Fibroblast of skin of left biceps (primary cell): ENCODE data around the gene SP100.
"Not testable (repeated sequence)": the region's sequence is repeated elsewhere in the genome, so short reads cannot be mapped to it uniquely, and the experiment has no call there.

Experiments
- DNase-seq, 2 experiments: peaks; one replicate each; pipeline ENCODE4 v3.0.0-alpha.2; 2013; ENCODE audit warnings: low read depth in 2 of 2

SP100 gene

GRCh38 chr2:230419181-230419580 is 3.2 kb downstream of the SP100 start:
- DNase-seq: no peak

- DNase-seq: no peak
These were observed 6.1 kb downstream of the SP100 start for GRCh38 chr2:230422149-230422548.

- no peak for DNase-seq
These were observed 8.0 kb downstream of the SP100 start for GRCh38 chr2:230423851-230424458.

GRCh38 chr2:230425377-230425776 is 9.4 kb downstream of the SP100 start:
- DNase-seq: no peak

GRCh38 chr2:230429513-230429912 is 13.5 kb downstream of the SP100 start:
- no peak for DNase-seq

- no peak for DNase-seq
These were observed 15.2 kb downstream of the SP100 start for GRCh38 chr2:230430957-230431910.

GRCh38 chr2:230434677-230435324 is 18.8 kb downstream of the SP100 start:
- no peak for DNase-seq

GRCh38 chr2:230435431-230435830 is 19.4 kb downstream of the SP100 start:
- no peak for DNase-seq

GRCh38 chr2:230439121-230439520 is 23.1 kb downstream of the SP100 start:
- not testable (repeated sequence) for DNase-seq

GRCh38 chr2:230439590-230439989 is 23.6 kb downstream of the SP100 start:
- DNase-seq: no peak

GRCh38 chr2:230441227-230441897 is 25.4 kb downstream of the SP100 start:
- DNase-seq: peak; percentile 24 to 33

GRCh38 chr2:230443541-230443940 is 27.5 kb downstream of the SP100 start:
- peak; percentile 3 to 15 for DNase-seq

- DNase-seq: no peak
These were observed 28.8 kb downstream of the SP100 start for GRCh38 chr2:230444832-230445231.

- DNase-seq: no peak
These were observed 31.0 kb downstream of the SP100 start for GRCh38 chr2:230447036-230447435.

- no peak for DNase-seq
These were observed 31.8 kb downstream of the SP100 start for GRCh38 chr2:230447455-230448451.

- no peak for DNase-seq
These were observed 34.0 kb downstream of the SP100 start for GRCh38 chr2:230449901-230450467.

- no peak for DNase-seq
These were observed 37.0 kb downstream of the SP100 start for GRCh38 chr2:230453006-230453405.

GRCh38 chr2:230455005-230455684 is 39.1 kb downstream of the SP100 start:
- DNase-seq: no peak

- no peak for DNase-seq
These were observed 41.2 kb downstream of the SP100 start for GRCh38 chr2:230457073-230457768.
